Measurements from ENCODE around the gene ATXN3L. TPM values are rescaled to one million over a fixed set of nuclear protein-coding genes. Genes with fewer than 3 reads are reported as not detected.

ATXN3L gene
- total and polyA plus RNA-seq, 2 experiments from 2014 or later = not detected

DNA sequence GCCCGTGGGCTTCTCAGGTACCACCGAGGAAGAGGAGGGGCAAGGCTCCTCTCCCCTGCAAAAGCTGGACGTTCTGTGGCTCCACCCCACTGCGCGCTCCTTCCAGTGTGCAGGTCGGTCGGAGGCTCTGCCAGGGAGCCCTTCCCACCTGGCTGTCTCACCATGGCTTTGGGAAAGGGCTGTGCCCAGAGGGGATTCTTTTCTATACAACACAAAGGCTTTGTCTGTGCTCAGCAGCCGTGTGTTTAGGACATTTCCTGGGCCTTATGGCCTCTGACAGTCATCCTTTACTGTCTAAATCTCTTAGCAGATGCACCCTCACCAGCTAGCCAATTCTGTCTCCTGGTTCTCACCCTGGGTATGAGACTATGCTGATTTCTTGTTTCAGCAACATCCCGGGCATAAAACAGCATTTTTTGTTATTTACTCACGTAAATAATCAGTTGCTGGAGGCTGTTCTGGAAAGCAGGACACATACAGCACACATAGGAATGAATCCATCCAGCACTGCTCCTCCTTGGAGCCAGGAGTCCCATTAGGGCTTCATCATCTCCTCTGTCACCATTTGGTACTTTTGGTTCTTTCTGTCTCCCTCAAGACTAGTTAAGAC, 20.4 kb upstream of the ATXN3L start (continued):
- TF ChIP-seq EZH2phosphoT487 (IDR thresholded peaks at IDR 0.05; ENCODE audit: unreplicated experiment) (no peak), ZNF331 (CRISPR knock-in tag; IDR thresholded peaks at IDR 0.05; ENCODE audit: low read depth) (no peak), EZH2 (IDR thresholded peaks at IDR 0.05; ENCODE audit: low read depth, unreplicated experiment) (no peak), JUNB (IDR thresholded peaks at IDR 0.05; ENCODE audit: unreplicated experiment) (no peak), NANOG (IDR thresholded peaks at IDR 0.05; ENCODE audit: borderline replicate concordance) (no peak)

DNA sequence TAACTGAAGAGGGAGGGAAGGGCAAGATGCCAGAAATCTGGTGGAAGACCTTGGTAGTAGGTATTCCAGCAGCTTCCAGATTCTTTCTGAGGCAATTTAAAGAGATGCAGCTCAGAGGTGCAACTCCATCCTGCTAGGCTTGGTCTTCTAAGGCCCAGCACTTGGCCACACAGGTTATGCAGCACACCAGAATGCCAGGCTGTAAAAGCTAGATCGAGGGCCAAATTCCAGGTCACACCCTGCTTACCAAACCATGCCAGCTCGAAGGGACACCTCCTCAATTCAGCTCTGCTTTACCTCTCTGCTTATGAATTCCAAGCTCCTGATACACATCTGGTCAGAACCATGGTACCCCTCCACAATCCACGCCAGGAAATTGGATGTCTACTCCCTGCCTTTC, 19.8 kb upstream of the ATXN3L start:
- Histone ChIP-seq H3K9me2 (ENCODE audit: insufficient read depth) (no peaks in the 10 kb centered on the region; the same call in 1 of the 2 replicates), H3K4me2 (no peak overlapping the region), H3K27me3 (ENCODE audit: insufficient read depth) (no peaks in the 10 kb centered on the region), H4K20me1 (replicated peaks; ENCODE audit: insufficient read depth) (no peaks in the 10 kb centered on the region), H3K4me1 (ENCODE audit: insufficient read depth) (no peaks in the 10 kb centered on the region), H3K27ac (ENCODE audit: low read depth) (no peak overlapping the region), H2AFZ (no peak overlapping the region), H3F3A (replicated peaks; ENCODE audit: low read depth) (no peaks in the 10 kb centered on the region), H3K79me2 (replicated peaks; ENCODE audit: insufficient read depth) (no peaks in the 10 kb centered on the region), H3K36me3 (ENCODE audit: insufficient read depth) (no peaks in the 10 kb centered on the region), H3K4me3 (no peak overlapping the region)
- no peaks in the 10 kb centered on the region for H3K4me1 Mint-ChIP-seq
- H3K36me3 Mint-ChIP-seq (ENCODE audit: low read depth) = no peaks in the 10 kb centered on the region
- peaks cover 3% of the 10 kb centered on the region for H3K27me3 Mint-ChIP-seq (ENCODE audit: insufficient read depth, low read depth, poor library complexity)
- no peaks in the 10 kb centered on the region for H3K9me3 Mint-ChIP-seq
- DNase-seq (ENCODE audit: low spot score) (no peak), ATAC-seq (no peak)
- H3K27ac Mint-ChIP-seq = no peak overlapping the region
- H3K4me3 Mint-ChIP-seq = no peak overlapping the region
- TF ChIP-seq, protein P1, sequence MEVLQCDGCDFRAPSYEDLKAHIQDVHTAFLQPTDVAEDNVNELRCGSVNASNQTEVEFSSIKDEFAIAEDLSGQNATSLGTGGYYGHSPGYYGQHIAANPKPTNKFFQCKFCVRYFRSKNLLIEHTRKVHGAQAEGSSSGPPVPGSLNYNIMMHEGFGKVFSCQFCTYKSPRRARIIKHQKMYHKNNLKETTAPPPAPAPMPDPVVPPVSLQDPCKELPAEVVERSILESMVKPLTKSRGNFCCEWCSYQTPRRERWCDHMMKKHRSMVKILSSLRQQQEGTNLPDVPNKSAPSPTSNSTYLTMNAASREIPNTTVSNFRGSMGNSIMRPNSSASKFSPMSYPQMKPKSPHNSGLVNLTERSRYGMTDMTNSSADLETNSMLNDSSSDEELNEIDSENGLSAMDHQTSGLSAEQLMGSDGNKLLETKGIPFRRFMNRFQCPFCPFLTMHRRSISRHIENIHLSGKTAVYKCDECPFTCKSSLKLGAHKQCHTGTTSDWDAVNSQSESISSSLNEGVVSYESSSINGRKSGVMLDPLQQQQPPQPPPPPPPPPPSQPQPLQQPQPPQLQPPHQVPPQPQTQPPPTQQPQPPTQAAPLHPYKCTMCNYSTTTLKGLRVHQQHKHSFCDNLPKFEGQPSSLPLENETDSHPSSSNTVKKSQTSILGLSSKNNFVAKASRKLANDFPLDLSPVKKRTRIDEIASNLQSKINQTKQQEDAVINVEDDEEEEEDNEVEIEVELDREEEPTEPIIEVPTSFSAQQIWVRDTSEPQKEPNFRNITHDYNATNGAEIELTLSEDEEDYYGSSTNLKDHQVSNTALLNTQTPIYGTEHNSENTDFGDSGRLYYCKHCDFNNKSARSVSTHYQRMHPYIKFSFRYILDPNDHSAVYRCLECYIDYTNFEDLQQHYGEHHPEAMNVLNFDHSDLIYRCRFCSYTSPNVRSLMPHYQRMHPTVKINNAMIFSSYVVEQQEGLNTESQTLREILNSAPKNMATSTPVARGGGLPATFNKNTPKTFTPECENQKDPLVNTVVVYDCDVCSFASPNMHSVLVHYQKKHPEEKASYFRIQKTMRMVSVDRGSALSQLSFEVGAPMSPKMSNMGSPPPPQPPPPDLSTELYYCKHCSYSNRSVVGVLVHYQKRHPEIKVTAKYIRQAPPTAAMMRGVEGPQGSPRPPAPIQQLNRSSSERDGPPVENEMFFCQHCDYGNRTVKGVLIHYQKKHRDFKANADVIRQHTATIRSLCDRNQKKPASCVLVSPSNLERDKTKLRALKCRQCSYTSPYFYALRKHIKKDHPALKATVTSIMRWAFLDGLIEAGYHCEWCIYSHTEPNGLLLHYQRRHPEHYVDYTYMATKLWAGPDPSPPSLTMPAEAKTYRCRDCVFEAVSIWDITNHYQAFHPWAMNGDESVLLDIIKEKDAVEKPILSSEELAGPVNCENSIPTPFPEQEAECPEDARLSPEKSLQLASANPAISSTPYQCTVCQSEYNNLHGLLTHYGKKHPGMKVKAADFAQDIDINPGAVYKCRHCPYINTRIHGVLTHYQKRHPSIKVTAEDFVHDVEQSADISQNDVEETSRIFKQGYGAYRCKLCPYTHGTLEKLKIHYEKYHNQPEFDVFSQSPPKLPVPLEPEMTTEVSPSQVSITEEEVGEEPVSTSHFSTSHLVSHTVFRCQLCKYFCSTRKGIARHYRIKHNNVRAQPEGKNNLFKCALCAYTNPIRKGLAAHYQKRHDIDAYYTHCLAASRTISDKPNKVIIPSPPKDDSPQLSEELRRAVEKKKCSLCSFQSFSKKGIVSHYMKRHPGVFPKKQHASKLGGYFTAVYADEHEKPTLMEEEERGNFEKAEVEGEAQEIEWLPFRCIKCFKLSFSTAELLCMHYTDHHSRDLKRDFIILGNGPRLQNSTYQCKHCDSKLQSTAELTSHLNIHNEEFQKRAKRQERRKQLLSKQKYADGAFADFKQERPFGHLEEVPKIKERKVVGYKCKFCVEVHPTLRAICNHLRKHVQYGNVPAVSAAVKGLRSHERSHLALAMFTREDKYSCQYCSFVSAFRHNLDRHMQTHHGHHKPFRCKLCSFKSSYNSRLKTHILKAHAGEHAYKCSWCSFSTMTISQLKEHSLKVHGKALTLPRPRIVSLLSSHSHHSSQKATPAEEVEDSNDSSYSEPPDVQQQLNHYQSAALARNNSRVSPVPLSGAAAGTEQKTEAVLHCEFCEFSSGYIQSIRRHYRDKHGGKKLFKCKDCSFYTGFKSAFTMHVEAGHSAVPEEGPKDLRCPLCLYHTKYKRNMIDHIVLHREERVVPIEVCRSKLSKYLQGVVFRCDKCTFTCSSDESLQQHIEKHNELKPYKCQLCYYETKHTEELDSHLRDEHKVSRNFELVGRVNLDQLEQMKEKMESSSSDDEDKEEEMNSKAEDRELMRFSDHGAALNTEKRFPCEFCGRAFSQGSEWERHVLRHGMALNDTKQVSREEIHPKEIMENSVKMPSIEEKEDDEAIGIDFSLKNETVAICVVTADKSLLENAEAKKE (CRISPR knock-in tag; IDR thresholded peaks at IDR 0.05) = no peak
- TF ChIP-seq CREB1 (CRISPR knock-in tag; IDR thresholded peaks at IDR 0.05; ENCODE audit: low read depth) = no peak
- no peak for TF ChIP-seq STAT1 (IDR thresholded peaks at IDR 0.05; ENCODE audit: unreplicated experiment)
- TF ChIP-seq POLR2AphosphoS5 (IDR thresholded peaks at IDR 0.05; ENCODE audit: low read depth) = no peak
- TF ChIP-seq, protein P2, sequence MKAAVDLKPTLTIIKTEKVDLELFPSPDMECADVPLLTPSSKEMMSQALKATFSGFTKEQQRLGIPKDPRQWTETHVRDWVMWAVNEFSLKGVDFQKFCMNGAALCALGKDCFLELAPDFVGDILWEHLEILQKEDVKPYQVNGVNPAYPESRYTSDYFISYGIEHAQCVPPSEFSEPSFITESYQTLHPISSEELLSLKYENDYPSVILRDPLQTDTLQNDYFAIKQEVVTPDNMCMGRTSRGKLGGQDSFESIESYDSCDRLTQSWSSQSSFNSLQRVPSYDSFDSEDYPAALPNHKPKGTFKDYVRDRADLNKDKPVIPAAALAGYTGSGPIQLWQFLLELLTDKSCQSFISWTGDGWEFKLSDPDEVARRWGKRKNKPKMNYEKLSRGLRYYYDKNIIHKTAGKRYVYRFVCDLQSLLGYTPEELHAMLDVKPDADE (IDR thresholded peaks at IDR 0.05) = no peak
- no peak for TF ChIP-seq ZNF114 (CRISPR knock-in tag; IDR thresholded peaks at IDR 0.05)
- no peak for TF ChIP-seq ZNF331 (CRISPR knock-in tag; IDR thresholded peaks at IDR 0.05; ENCODE audit: low read depth)
- no peak for TF ChIP-seq JUNB (IDR thresholded peaks at IDR 0.05; ENCODE audit: unreplicated experiment)
- TF ChIP-seq, protein P3, sequence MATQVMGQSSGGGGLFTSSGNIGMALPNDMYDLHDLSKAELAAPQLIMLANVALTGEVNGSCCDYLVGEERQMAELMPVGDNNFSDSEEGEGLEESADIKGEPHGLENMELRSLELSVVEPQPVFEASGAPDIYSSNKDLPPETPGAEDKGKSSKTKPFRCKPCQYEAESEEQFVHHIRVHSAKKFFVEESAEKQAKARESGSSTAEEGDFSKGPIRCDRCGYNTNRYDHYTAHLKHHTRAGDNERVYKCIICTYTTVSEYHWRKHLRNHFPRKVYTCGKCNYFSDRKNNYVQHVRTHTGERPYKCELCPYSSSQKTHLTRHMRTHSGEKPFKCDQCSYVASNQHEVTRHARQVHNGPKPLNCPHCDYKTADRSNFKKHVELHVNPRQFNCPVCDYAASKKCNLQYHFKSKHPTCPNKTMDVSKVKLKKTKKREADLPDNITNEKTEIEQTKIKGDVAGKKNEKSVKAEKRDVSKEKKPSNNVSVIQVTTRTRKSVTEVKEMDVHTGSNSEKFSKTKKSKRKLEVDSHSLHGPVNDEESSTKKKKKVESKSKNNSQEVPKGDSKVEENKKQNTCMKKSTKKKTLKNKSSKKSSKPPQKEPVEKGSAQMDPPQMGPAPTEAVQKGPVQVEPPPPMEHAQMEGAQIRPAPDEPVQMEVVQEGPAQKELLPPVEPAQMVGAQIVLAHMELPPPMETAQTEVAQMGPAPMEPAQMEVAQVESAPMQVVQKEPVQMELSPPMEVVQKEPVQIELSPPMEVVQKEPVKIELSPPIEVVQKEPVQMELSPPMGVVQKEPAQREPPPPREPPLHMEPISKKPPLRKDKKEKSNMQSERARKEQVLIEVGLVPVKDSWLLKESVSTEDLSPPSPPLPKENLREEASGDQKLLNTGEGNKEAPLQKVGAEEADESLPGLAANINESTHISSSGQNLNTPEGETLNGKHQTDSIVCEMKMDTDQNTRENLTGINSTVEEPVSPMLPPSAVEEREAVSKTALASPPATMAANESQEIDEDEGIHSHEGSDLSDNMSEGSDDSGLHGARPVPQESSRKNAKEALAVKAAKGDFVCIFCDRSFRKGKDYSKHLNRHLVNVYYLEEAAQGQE (IDR thresholded peaks at IDR 0.05; ENCODE audit: unreplicated experiment) = no peak
- TF ChIP-seq, protein P4, sequence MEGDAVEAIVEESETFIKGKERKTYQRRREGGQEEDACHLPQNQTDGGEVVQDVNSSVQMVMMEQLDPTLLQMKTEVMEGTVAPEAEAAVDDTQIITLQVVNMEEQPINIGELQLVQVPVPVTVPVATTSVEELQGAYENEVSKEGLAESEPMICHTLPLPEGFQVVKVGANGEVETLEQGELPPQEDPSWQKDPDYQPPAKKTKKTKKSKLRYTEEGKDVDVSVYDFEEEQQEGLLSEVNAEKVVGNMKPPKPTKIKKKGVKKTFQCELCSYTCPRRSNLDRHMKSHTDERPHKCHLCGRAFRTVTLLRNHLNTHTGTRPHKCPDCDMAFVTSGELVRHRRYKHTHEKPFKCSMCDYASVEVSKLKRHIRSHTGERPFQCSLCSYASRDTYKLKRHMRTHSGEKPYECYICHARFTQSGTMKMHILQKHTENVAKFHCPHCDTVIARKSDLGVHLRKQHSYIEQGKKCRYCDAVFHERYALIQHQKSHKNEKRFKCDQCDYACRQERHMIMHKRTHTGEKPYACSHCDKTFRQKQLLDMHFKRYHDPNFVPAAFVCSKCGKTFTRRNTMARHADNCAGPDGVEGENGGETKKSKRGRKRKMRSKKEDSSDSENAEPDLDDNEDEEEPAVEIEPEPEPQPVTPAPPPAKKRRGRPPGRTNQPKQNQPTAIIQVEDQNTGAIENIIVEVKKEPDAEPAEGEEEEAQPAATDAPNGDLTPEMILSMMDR (conservative IDR thresholded peaks at IDR 0.05; ENCODE audit: low read depth in 2 of 2) = no peak
- no peak for TF ChIP-seq EZH2 (IDR thresholded peaks at IDR 0.05; ENCODE audit: low read depth, unreplicated experiment)
